GM19328 (cell line): ENCODE results near the gene ICAM1.
"Not testable (repeated sequence)": the region's sequence is repeated elsewhere in the genome, so short reads cannot be mapped to it uniquely, and the experiment has no call there.

Experiments
- ATAC-seq: cut with Tn5 transposase; IDR thresholded peaks from one replicate; pipeline ENCODE4 v1.9.1; 2021; ENCODE audit warnings: mild to moderate bottlenecking, moderate library complexity; ENCODE audit not compliant: unreplicated experiment

Gene ICAM1

GRCh38 chr19:10274589-10274988 lies 3.7 kb downstream of the ICAM1 start:
- no peak for ATAC-seq

- no peak for ATAC-seq
These were observed 7.1 kb downstream of the ICAM1 start for GRCh38 chr19:10277795-10278589.

GRCh38 chr19:10278935-10279334 lies 8.0 kb downstream of the ICAM1 start:
- ATAC-seq: no peak

GRCh38 chr19:10279737-10280442 lies 9.0 kb downstream of the ICAM1 start:
- ATAC-seq: no peak

- not testable (repeated sequence) for ATAC-seq
These were observed 11.1 kb downstream of the ICAM1 start for GRCh38 chr19:10282043-10282442.

- ATAC-seq: no peak
These were observed 12.6 kb downstream of the ICAM1 start for GRCh38 chr19:10283301-10284064.

- ATAC-seq: no peak
These were observed 13.4 kb downstream of the ICAM1 start for GRCh38 chr19:10284065-10284959.

- ATAC-seq: no peak
These were observed 14.0 kb downstream of the ICAM1 start for GRCh38 chr19:10284960-10285278.

GRCh38 chr19:10285393-10285792 lies 14.5 kb downstream of the ICAM1 start:
- no peak for ATAC-seq

GRCh38 chr19:10286803-10287737 lies 16.1 kb downstream of the ICAM1 start, which contains the start of gene ICAM4:
TSS of gene ICAM4 (plus strand) at chr19:10286955. CDS start at chr19:10287013, 58 bp downstream.
- no peak for ATAC-seq

GRCh38 chr19:10288662-10289166 lies 17.8 kb downstream of the ICAM1 start:
- no peak for ATAC-seq

- no peak for ATAC-seq
These were observed 18.4 kb downstream of the ICAM1 start for GRCh38 chr19:10289167-10289835.

GRCh38 chr19:10289836-10290356 lies 19.0 kb downstream of the ICAM1 start, which contains the start of gene ICAM5:
TSS of gene ICAM5 (plus strand) at chr19:10289952. CDS start at chr19:10290044, 92 bp downstream.
- ATAC-seq: no peak

GRCh38 chr19:10290357-10290875 lies 19.5 kb downstream of the ICAM1 start:
- no peak for ATAC-seq

GRCh38 chr19:10290876-10291553 lies 20.1 kb downstream of the ICAM1 start:
- no peak for ATAC-seq

GRCh38 chr19:10291554-10292205 lies 20.8 kb downstream of the ICAM1 start:
- ATAC-seq: no peak

- peak; percentile 50 for ATAC-seq
These were observed 21.4 kb downstream of the ICAM1 start for GRCh38 chr19:10292206-10292788.
